NCI-H446 (cell line): ENCODE results near the gene A1CF.

Source experiments
- DNase-seq, 2 experiments: peaks; one replicate each; lab custom pipeline; 2025; lab: John Stamatoyannopoulos, UW

Gene A1CF

GRCh38 chr10:50861370-50861769, 24.1 kb downstream of the A1CF start:
- no peak for DNase-seq

- no peak for DNase-seq
Measured at GRCh38 chr10:50857579-50857978, 27.8 kb downstream of the A1CF start.

- no peak for DNase-seq
Measured at GRCh38 chr10:50855461-50855860, 30.0 kb downstream of the A1CF start.

GRCh38 chr10:50855015-50855414, 30.4 kb downstream of the A1CF start:
- no peak for DNase-seq

- DNase-seq, result no peak
Measured at GRCh38 chr10:50853557-50853956, 31.9 kb downstream of the A1CF start.

- DNase-seq, result no peak
Measured at GRCh38 chr10:50851884-50852671, 33.3 kb downstream of the A1CF start.

GRCh38 chr10:50850578-50851230, 34.7 kb downstream of the A1CF start:
- peak in 1 of 2 experiments; percentile 4 for DNase-seq

GRCh38 chr10:50846753-50847152, 38.7 kb downstream of the A1CF start:
- no peak for DNase-seq

- no peak for DNase-seq
Measured at GRCh38 chr10:50837095-50837494, 48.3 kb downstream of the A1CF start.

- no peak for DNase-seq
Measured at GRCh38 chr10:50832171-50832751, 53.2 kb downstream of the A1CF start.

- DNase-seq, result no peak
Measured at GRCh38 chr10:50830066-50830465, 55.4 kb downstream of the A1CF start.

- no peak for DNase-seq
Measured at GRCh38 chr10:50824782-50825181, 60.6 kb downstream of the A1CF start.

- DNase-seq, result no peak
Measured at GRCh38 chr10:50823789-50824188, 61.6 kb downstream of the A1CF start.

- no peak for DNase-seq
Measured at GRCh38 chr10:50809596-50809995, 75.8 kb downstream of the A1CF start.

- DNase-seq, result no peak
Measured at GRCh38 chr10:50807851-50808776, 77.3 kb downstream of the A1CF start.

- no peak for DNase-seq
Measured at GRCh38 chr10:50805981-50806622, 79.3 kb downstream of the A1CF start.

- no peak for DNase-seq
Measured at GRCh38 chr10:50799595-50799994, 85.8 kb downstream of the A1CF start.

- no peak for DNase-seq
Measured at GRCh38 chr10:50798297-50798696, 87.1 kb downstream of the A1CF start.

GRCh38 chr10:50796693-50797092, 88.7 kb downstream of the A1CF start:
- no peak for DNase-seq

- no peak for DNase-seq
Measured at GRCh38 chr10:50794490-50794889, 90.9 kb downstream of the A1CF start.
